NCI-H2171 (cell line): ENCODE measurements around the gene CYSLTR1.
"Not testable (repeated sequence)": the region's sequence is repeated elsewhere in the genome, so short reads cannot be mapped to it uniquely, and the experiment has no call there.

Experiments
- DNase-seq: peaks from one replicate; lab custom pipeline; 2025; lab: John Stamatoyannopoulos, UW

The CYSLTR1 gene, protein sequence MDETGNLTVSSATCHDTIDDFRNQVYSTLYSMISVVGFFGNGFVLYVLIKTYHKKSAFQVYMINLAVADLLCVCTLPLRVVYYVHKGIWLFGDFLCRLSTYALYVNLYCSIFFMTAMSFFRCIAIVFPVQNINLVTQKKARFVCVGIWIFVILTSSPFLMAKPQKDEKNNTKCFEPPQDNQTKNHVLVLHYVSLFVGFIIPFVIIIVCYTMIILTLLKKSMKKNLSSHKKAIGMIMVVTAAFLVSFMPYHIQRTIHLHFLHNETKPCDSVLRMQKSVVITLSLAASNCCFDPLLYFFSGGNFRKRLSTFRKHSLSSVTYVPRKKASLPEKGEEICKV

DNA sequence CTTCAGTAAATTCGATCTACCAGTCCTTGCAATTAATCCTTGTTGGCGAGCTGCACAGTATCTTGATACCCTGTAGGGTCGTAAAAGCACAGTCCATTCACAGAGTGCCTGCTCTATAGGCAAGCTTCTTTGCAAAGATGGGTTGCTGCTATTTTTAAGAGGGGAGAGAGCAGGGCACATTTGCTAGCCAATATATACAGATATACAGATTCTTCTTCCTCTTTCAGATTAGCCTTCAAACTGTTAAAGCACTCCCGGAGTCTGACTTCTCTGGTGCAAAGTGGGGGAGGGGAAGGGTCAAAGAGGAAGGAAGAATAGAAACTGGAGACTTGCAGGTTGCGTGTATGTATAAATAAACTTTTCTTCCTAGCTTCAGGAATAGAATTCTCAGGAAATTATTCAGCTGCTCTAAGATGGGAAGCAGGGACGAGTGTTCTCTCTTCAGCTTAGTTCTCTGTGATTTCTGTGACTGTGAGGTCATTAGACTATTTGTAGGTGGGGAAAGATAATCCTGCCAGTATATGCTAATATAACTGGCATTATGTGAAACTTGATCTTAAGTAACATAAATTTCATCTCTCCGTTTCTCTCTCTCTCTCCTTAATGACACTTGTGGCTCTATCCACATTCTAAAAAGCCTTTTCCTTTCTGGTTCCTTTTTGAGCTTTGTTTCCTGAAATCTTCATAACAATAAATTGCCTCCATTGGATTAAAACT, at the start of gene CYSLTR1:
TSS of gene CYSLTR1 (minus strand) at position 242 of the 717 bp plus-strand sequence. CDS start 53,865 bp downstream, outside the sequence.
- no peak for DNase-seq

DNA sequence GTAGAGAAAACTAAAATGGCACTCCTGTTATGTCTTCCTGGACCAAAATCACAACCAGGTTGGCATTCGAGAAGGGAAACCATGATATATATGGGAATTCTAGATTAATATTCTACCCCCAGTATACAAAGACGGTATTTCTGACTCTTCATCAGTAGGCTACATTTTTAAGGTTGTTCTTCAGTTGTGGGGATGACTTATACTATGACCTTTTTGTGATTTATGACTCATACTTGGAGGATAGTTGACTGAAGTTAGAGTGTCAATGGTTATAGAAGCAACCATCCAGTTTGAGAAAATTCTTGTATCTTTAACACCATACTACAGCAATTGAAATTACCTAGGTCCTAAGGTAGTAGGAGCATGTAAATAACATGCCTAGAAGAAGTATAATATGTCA, 49.8 kb upstream of the CYSLTR1 start:
- DNase-seq: no peak

DNA sequence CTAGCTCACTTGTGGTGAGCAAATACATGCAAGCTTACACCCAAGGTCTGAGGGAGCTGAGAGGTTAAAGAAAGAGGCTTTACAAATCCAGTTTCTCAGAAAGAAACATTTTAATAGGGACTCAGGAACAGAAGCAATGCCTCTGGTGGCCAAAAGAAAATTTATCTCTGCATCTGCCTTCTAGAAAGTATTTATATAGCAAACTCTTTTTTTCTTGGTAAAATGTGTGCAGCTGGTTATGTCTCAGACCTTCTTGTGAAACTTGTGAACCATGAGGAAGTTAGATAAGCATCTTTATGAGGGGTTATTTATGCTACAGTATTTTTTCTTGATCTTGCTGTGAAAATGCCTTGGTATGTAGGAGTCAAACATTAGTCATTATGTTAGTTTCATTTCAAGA, 48.5 kb upstream of the CYSLTR1 start:
- no peak for DNase-seq

DNA sequence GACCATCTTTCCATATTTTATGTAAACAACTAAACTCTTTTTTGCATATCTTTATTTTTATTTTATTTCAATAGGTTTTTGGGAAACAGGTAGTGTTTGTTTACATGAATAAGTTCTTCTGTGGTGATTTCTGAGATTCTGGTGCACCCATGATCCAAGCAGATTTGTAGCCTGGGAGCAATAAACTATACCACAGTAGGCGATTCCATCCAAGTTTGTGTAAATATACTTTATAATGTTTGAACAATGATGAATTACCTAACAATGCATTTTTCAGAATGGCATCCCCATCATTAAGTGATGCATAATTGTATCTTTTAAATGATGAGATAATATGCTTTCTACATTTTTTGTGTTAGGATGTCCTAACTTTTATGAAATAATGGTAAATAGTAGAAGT, 39.2 kb upstream of the CYSLTR1 start:
- DNase-seq: no peak

DNA sequence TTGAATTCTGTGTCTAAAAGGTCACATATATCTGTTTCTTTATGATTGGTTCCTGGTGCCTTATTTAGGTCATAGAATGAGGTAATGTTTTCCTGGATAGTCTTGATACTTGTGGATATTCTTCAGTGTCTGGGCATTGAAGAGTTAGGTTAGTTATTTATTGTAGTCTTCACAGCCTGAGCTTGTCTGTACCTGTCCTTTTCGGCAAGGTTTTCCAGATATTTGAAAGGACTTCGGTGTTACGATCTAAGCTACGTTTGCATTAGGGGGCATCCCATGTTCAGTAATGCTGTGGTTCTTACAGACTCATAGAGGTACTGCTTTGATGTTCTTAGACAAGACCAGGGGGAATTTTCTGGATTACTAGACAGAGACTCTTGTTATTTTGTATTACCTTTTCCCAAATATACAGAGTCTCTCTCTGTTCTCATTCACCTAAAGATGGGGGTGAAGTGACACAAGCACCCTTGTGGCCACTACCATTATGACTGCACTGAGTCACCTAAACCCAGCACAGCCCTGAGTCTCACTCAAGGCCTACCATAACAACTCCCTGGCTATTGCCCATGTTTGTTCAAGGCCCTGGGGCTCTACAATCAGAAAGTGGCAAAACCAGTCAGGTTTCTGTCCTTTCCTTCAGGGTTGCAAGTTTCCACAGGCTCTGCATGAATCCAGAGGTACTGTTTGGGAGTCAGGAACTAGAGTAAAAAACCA, 30.1 kb upstream of the CYSLTR1 start:
- DNase-seq: no peak

DNA sequence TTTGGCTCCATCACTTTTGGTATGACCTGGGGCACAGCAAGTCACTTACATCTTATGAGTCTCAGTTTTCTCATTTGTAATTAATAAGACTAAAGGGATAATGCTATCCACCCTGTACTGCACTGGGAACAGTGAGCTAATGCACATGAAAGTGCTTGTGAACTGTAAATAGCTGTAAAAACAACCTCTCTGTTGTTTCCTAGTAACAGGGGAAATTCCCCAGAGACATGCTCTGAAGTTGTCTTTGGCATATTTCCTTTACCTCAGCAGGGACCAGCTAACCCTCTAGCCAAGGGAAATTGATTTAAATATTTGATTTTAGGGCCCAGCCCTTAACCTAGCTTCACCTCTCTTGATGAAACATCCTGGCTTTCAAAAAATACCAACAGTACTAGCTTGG, 6.1 kb upstream of the CYSLTR1 start:
- peak; percentile 0 for DNase-seq

DNA sequence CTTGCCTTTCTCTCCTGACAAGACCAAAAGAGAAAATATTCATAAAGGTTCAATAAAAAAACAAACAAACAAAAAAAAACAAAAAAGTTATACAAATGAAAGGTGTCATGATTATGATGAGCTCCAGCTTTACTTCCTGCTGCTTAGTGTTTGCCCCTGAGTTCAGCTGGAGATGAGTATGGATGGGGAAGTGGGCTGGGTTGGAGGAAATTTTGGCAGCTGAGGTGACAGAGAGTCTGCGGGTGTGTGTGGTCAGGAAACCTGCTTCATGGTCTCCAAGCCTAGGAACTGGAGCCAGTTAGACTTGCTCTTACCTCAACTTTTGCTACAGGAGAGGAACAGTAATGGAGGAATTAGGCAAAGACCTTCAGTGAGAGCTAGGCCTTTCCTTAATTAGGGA, 4.3 kb upstream of the CYSLTR1 start:
- DNase-seq: no peak

DNA sequence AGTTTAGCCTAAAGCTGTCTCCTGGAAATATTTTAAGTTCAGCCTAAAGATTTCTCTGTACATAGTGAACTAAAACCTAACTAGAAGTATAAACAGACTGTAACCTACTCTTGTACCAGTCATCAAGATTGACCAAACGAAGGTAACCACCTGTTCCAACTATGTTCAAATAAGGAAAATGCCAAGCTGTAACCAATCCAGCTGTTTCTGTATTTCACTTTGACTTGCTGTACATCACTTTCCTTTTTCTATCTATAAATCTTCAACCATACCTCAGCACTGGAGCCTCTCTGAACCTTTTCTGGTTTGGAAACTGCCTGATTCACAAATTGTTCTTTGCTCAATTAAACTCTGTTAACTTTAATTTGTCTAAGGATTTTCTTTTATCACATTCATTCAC, 3.1 kb upstream of the CYSLTR1 start:
- DNase-seq: no peak

DNA sequence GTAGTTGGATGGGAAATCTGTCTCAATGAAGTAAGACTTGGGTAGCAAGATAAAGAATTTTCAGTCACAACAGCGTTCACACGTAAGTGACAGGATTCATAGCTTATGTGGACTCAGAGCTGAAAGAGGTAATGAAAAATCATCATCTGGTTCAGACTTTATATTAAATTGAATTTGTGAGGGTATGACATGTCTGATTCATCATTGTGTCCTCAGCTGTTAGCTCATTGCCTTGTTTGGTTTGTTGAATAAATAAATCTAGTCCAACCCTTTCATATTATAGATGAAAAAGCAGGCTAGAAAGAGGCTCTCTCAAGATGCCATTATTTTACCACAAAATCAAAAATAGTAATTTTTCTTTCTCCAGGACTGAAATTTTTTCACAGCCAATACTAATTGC, 2.7 kb upstream of the CYSLTR1 start:
- DNase-seq: no peak

DNA sequence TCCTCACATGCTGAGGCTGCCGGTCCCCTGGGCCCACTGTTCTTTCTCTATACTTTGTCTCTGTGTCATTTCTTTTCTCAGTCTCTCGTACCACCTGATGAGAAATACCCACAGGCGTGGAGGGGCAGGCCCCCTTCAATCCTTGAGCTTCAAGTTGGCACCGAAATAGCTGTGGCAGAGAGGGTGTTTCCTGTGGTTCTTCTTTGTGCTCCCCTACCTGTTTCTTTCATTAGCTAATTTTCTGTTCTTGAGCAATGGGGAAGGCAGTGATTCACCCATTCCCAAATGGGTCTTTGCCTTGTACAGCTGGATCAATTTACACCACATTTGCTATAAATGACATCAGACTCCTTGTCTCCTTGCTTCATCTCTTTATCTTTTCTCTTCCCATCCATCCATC, 2.1 kb upstream of the CYSLTR1 start:
- no peak for DNase-seq

DNA sequence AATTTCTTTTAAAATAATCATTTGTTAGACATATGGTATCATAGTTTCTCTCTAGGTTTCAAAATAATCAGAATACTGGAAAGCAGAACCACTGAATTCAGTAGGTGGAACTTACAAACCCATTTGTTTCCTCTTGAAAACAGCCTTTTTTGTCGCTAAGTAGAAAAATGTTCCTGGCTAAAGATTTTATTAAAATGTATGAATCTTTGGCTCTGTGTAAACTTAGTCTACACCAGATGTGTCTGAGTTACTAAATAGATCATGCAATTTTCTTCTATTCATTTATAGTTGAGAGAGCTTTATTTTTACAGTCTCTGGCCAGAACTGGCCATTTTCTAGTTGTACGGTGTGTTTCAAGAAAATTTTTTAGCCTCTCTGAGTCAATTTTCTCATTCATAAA, 1.0 kb downstream of the CYSLTR1 start:
- no peak for DNase-seq

DNA sequence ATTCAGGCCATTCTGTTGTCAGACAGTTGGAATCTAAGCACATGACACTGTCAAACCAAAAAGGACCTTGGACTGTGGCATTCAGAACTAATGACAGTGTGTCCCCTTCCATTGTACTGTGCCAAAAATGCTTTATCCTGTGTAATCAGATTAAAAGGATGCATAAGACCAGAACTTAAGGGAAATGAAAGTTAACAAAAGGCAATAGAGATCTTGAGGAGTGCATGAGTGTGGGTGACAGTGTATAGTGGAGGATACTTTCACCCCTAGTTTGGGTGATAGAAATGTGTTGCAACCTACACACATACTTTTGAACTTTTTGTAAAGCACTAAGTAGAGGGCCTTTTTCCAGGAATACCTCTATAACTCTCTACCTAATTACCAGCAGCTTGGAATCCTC, 4.5 kb downstream of the CYSLTR1 start:
- no peak for DNase-seq

DNA sequence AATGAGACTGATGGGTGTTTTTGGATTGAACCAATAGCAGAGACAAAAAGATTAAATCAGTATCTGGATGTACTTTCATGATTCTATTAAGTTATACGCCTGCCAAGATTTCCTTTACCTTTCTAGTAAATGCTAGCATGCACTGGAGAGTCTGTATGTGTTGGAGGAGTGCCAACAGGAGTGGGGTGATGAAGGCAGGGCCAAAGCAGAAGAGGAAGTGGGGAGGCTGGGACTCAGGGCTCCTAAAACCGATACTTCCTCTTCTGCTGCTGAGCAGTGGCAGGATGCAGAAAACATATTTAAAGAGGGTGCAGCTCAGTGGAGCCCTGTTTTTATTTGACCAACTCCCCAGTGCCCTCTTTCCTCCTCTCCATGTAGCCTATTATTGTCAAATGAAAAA, 5.6 kb downstream of the CYSLTR1 start:
- no peak for DNase-seq

DNA sequence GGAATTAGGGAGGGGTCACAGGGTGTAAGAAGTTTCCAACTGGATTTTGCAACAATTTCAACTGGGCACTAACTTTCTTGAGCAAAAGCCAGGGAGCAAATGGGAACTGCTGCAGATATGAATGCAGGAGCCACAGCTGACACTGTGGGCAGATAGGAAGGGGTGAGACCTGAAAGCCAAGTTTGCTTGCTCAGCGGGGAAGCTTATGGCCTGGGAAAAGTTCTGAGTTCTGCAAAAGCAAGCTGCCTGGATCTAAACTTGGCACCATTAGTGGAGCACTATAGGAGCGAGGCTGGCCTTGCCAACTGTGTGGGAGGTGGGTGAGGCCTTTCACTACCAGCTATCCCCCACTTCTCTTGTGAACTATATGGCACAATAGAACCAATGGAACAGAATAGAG, 11.1 kb downstream of the CYSLTR1 start:
- DNase-seq: no peak

DNA sequence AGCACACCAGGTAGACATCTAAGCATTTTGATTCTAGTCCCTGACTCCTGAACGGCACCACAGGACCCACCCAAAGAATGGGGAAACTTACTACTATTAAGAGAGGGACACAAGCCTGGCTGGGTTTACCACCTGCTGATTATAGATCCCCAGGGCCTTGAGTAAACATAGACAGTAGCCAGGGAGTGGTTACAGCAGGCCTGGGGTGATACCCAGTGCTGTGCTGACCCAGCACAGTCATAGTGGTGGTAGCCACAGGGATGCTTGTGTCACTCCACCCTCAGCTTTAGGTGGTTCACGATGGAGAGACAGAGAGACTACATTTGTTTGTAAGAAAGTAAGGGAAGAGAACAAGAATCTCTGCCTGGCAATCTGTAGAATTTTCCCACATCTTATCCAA, 11.7 kb downstream of the CYSLTR1 start:
- DNase-seq: no peak

DNA sequence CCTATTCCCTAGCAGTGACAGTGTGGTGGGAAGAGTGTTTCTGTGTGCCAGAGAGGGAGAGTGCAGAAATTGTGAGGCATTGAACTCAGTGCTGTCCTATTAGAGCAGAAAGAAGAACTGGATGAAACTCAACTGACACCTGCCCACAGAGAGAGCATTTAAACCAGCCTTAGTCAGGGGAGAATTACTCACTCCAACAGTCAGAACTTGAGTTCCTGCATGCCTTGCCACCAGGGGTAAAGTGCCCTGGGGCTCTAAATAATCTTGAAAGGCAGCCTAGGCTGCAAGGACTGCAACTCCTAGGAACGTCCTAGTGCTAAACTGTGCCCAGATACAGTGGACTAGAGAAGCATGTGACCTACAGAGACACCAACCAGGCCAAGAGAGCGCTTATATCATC, 12.8 kb downstream of the CYSLTR1 start:
- no peak for DNase-seq

DNA sequence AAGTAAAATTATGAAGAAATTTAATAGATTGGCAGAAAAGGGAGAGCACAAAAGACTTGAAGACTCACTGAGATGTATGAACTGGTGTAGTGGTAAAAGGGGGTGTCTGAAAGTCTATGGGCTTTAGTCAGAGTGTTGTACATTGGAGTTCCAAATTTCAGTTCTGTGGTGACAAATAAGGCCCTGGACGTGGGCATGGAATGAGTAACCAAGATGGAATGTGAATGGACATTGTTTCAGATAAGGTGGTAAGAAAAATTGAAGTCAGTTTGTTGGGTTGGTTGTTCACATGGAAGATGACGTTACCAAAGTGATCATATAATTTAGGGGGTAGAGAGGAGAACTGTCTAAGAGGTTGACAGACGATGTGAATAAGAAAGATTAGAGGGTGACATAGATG, 13.9 kb downstream of the CYSLTR1 start:
- no peak for DNase-seq

DNA sequence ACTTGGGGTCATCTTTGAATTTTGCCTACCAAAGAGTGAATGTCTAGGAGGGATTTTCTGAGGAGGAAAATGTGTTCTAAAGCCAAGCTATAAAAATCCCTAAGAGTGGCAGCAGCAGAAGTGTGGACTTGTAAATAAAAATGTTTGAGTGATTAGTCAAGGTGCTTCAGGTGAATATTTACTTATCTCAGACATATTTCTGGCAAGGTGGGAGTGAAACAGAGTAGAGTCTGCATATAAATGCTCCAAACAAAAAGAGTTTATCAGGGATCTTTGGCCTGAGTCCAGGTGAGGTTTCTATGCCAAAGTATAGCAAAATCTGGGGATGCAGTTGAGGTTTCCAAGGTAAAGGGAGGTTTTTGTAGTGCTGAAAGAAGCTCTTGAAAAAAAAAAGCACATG, 19.7 kb downstream of the CYSLTR1 start:
- DNase-seq: no peak

DNA sequence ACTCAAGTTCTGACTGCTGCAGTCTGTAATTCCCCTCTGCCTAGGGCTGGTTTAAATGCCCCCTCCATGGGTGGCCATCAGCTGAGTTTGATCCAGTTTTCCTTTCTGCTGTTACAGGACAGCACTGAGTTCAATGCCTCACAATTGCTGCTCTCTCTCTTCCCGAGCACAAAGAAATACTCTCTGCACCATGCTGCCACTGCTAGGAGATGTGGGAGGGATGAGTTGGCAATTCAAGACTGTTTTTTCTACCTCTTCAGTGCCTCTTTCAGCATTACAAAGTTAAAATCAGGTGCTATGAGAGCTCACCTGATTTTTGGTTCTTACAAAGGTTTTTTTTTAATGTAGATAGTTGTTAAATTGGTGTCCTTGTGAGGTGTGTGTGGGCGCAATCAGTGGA, 24.3 kb downstream of the CYSLTR1 start:
- no peak for DNase-seq

DNA sequence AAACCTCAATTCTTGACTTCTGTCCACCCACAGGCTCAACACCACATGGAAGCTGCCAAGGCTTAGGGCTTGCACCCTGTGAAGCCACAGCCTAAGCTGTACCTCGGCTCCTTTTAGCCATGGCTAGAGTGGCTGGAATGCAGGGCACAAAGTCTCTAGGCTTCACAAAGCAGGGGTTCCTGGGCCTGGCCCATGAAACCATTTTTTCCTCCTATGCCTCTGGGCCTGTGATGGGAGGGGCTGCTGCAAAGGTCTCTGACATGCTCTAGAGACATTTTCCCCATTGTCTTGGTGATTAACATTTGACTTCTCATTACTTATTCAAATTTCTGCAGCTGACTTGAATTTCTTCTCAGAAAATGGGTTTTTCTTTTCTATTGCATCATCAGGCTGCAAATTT, 26.5 kb downstream of the CYSLTR1 start:
- DNase-seq: not testable (repeated sequence)

DNA sequence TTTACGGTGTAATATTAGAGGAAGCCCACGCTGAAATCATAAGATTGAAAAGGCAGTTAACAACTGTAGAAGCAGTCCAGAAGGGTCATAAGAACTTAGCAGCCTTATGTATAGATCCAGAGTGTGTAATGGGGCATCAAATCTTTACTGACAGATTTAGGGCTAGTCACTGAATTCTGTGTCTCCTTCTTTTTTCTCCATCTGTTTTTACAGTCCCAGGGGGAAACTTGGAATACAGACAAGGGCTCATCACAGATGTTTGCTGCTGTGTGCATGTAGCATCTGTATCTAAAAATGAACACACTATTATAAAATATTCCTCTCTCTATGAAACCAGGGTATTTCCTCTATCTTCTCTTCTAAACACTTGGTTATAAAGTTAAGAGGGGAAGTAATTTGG, 43.9 kb downstream of the CYSLTR1 start:
- peak; percentile 13 for DNase-seq

DNA sequence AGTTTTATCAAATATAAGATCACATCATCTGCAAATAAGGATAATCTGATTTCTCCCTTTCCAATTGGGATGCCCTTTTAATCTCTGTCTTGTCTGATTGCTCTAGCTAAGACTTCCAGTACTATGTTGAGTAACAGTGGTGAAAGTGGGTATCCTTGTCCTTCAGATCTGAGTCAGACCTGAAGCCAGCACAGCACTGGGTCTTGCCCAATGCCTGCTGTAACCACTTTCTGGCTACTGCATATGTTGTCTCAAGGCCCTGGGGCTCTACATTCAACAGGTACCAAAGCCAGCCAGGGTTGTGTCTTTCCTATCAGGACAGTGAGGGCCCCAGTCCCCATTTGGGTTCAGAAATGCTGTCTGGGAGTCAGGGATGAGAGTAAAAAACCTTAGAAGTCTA, 90.3 kb downstream of the CYSLTR1 start:
- DNase-seq: no peak

DNA sequence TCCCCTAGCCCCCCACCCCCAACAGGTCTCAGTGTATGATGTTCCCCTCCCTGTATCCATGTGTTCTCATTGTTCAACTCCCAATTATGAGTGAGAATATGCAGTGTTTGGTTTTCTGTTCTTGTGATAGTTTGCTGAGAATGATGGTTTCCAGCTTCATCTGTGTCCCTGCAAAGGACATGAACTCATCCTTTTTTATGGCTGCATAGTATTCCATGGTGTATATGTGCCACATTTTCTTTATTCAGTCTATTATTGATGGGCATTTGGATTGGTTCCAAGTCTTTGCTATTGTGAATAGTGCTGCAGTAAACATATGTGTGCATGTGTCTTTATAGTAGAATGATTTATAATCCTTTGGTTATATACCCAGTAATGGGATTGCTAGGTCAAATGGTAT, 101.4 kb downstream of the CYSLTR1 start:
- DNase-seq: not testable (repeated sequence)
